ENCODE measurements around the gene RAD18.

Gene RAD18

GRCh38 chr3:8834974-8835373, 128.3 kb downstream of the RAD18 start:
- no peak for ATAC-seq (replicated peaks)
- no peaks in the 10 kb centered on the region for H3K27me3 Mint-ChIP-seq
- no peaks in the 10 kb centered on the region for H3K9me3 Mint-ChIP-seq
- no peak overlapping the region for H3K4me3 Mint-ChIP-seq
- no peak overlapping the region for H3K27ac Mint-ChIP-seq
- no peak for DNase-seq
- no peaks in the 10 kb centered on the region for H3K4me1 Mint-ChIP-seq (ENCODE audit: low read depth in 2 of 2)
- no peaks in the 10 kb centered on the region for H3K36me3 Mint-ChIP-seq (ENCODE audit: insufficient read depth)

DNA sequence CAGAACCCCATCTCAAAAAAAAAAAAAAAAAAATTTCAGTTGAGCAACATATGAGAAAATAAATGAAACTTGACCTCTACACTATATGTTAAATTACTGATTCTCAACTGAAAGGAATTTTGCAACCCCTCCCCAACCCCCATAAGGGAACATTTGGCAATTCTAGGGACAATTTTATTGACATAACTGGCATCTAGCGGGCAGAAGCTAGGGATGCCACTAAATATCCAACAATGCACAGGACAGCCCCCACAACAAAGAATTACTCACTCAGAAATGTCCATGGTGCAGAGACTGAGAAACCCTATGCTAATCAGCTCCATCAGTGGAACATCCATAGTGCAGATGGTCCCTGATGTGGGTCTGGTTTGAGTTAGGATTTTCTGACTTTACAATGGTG, 135.6 kb downstream of the RAD18 start:
- Mint-ChIP-seq H3K4me1 (ENCODE audit: low read depth in 2 of 2) (no peaks in the 10 kb centered on the region), H3K4me3 (no peak overlapping the region), H3K36me3 (ENCODE audit: insufficient read depth) (no peaks in the 10 kb centered on the region), H3K27ac (no peak overlapping the region), H3K27me3 (no peaks in the 10 kb centered on the region), H3K9me3 (no peaks in the 10 kb centered on the region)
- no peak for DNase-seq
- ATAC-seq (replicated peaks), result no peak
